Hippocampal formation (tissue), 2 donors: Measurements from ENCODE around the gene DPM2.

Experiments
- DNase-seq, 2 donors: peaks; one replicate each; lab custom pipeline; 2025; lab: John Stamatoyannopoulos, UW

Gene DPM2

DNA sequence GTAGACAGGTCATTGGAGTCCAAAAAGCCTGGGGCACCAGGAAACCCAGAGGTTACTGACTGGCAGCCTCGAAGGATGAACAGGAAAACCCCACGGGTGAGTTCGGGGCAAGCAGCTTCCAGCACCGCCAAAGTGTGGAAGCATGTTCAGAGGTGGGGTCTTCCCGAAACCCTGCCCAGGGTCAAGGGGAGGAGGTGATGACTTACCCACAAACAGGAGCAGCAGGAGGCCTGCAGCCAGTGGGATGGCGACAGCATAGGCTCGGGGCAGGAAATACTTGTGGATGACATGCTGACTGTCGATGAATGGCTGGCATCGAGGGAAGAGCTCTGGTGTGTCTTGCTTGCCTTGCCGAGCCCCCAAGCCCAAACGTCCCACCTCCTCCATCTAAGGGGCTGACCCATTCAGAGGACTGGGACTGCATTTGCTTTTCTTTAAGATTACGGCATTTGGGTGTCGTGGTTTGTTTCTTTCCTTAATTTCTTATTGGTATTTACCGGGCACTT lies 1.3 kb downstream of the DPM2 start:
- DNase-seq, result no peak

DNA sequence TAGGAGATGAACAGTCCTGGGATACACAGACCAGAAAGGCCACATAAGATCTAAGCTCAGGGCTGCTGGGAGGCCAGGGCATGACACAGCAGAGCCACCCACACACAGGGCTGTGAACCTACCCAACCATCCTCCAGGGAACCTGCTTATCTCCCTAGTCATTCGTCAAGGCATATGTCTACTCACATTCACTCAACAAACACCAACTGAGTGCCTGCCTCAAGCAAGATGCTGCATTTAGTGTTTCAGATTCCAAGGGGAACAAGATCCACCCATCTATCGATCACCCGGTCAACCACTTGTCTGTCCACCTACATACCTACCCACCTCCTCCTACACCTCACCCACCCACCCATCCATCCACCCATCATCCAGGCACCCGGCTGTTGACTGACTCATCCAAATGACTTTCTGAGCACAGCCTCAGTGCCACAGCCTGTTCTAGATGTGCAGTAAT lies 1.9 kb downstream of the DPM2 start:
- no peak for DNase-seq

DNA sequence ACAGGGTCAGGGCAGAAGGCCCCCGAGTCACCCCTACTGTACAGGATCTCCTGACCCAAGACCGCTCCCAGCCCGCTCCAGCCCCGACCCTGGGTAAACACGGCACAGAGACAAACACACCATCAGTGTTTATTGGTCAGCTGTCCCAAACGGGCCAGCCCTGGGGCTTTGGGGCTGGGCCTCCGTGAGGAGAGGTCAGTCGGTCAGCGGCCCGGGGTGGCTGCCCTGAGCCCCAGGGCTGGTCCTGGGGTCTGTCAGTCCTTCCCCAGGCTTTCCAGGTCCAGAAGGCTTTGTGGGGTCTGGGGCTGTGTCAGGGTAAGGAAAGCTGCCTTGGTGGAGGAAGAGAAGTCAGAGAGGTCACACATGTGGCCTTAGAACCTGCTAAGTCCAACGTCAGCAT lies 2.7 kb downstream of the DPM2 start:
- no peak for DNase-seq

DNA sequence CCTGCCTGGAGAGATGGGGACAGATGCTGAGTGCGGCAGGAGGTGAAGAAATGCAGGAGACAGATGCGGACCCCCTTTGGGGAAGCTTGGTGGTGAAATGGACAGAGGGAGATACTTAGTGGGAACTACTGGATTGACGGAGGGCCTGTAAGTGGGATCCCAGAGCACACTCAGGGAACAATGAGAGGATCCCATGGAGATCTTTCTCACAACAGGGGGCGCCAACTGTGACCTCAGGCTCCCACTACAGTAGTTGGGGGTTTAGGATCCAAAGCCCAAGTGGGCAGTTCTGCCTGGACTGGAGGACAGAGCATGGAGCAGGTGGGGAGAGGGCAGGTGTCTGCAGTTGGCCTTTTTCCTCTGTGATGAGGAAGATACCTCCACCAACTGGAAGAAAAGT lies 3.4 kb downstream of the DPM2 start:
- no peak for DNase-seq

DNA sequence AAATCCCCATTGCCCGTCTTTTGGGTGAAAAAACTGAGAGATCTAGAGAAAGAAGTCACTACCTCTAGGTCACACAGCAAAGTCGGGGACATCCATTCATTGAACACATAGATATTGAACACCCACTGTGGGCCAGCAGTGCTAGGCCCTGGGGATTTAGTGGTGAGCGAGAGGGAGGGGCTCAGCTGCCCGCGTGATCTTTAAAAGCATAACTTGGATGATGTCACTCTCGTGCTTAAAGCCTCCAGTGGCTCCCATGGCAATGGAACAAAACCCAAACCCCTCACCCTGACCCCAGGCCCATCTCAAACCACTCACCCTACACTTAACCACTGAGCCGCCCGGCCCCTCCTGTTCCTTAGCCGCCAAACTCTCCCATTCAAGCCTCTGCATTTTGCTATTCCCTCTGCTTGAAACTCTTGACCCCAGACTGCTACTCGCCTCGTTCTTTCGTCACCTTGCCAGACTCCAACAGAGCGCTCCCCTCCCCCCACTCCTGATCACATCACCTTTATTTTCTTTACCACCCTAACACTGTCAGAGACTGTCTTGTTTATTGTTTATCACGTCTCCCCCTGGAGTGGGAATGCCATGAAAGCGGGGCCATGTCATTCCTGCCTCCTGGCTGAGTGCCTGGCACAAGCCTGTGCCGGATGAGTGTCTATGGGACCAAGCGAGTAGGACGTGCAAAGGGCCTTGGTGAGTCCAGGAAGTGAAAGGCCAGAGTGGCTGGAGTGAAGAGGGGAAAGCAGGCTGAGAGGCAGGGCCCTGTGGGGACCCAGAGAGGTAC lies 6.4 kb downstream of the DPM2 start:
- DNase-seq, result no peak

DNA sequence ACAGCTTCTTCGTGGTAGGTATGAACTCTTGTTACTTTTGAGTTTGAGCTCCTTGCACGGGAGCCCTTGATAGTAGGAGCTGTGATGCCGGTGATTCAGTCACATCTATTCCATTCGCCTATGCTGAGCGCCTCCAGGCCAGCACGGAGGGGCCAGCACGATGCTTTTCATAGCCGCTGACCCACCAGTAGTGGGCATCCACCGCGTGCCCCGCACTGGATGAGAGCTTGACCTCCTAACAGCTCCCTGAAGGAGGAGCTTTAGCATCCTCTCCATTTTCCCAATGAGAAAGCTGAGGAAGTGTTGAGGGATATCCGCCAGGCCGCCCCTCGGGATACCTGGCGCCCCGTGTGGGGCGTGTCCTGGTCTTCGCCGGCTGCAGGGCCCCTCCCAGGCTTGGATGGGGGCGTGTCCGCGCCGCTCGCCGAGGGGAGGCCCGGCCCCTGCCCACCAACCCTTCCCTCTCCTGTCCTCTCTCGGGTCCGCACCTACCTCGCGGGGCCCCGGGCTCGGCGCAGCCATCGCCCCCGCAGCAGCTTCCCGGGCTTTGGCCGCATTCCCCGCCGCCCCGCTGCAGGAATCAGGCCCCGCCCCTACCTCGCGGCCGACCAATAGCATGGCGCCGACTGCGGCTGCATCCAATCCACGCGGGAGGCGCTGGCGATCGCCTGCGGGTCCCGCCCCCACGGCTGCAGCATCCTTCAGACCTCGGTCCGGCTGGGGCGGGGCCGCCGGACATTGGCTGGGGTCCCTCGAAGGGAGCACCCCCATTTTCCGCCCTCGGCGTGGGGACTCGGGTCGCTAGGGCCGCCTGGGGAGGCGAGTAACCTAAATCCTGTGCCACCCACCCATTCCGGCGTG lies 7.2 kb downstream of the DPM2 start, which contains the start of gene PIP5KL1:
Gene PIP5KL1, minus strand, starts transcription at position 547 of the 861 bp plus-strand sequence. Its CDS starts 25 bp downstream, at position 522.
- DNase-seq, result peak; percentile 58 to 74

DNA sequence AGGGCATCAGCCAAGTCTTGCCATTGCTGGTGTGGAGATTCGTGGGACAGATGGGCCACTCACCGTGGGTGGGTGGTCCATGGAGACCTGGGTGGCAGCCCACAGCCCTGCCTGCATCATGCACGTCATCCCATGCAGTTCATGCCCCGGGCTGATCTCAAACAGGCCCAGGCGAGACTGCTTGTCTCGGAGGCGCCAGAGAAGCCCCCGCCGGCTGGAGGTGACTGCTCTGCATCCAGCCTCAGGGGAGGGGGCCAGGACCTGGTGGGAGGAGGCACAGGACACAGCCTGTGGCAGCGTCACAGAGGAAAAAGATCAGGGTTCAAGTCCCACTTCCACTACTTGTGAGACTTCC lies 8.1 kb downstream of the DPM2 start:
- DNase-seq, result no peak

DNA sequence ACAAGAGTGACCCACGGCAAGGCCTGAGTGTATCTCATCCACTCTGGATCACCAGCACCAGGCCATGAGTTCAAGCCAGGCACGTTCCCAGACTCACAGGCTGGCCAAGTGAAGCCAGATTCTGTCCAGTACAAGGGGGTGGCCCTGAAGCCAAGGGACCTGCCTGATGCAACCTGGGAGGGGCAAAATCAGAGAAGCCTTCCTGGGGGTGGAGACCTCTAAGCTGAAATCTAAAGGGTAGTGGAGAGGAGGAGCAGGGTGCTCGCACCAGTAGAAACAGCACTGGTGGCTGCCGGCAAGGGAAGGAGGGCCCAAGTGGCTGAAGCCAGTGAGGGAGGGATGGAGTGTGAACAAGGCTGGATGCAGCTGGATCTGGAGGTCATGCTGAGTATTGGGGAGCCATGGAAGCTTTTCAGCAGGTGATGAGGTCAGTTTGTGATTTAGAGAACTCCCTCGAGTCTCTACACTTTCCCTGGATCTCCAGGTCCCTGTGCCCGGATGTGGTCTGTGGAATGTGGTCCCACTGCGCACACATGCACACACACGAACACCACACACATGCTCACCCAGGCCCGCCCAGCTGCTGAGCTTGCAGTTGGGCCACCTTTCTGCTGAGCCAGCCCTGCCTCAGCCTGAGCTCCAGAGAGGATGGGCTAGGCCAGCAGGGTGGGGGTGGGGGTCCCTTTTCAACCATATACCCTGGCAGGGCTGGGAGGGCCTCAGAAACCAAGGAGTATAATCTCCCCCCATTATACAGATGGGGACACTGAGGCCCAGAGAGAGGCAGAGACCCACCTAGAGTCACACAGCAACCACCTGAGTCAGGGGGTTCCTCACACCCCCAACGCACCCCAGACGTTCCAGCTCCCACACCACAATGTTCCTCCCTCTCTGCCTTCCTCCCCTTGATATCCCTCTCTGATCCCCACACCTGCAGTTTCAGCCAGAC lies 8.7 kb downstream of the DPM2 start:
- no peak for DNase-seq

DNA sequence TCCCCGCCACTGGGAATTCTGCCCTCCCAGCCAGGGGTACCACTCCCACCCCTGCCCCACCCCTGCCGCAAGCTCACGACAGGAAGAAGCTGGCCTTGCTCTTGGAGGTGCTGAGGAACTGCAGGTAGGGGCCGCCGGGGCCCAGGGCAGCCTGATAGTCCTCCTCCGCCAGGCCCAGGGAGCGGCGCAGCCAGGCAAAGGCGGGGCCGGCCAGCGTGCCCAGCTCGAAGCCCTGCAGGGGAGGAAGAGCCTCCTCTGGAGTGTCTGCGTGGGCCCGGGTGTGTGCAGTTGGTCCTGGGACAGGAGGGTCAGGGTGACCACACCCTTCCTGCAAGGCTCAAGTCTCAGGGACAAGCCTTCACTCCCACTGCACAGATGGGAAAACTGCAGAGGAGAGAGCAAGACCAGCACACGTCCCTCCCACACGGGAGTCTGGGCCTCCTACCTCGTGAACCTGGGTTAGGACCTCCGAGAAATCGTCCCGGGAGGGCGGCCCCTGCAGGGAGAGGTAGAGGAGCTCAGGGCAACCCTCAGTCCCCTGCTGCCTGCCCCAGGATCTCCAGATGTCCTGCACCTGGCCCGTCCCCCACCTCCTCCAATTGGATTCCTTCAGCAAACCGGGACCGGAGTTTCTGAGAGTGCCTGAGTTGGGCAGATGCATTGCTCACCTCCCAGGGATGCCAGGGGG lies 9.5 kb downstream of the DPM2 start:
- no peak for DNase-seq

DNA sequence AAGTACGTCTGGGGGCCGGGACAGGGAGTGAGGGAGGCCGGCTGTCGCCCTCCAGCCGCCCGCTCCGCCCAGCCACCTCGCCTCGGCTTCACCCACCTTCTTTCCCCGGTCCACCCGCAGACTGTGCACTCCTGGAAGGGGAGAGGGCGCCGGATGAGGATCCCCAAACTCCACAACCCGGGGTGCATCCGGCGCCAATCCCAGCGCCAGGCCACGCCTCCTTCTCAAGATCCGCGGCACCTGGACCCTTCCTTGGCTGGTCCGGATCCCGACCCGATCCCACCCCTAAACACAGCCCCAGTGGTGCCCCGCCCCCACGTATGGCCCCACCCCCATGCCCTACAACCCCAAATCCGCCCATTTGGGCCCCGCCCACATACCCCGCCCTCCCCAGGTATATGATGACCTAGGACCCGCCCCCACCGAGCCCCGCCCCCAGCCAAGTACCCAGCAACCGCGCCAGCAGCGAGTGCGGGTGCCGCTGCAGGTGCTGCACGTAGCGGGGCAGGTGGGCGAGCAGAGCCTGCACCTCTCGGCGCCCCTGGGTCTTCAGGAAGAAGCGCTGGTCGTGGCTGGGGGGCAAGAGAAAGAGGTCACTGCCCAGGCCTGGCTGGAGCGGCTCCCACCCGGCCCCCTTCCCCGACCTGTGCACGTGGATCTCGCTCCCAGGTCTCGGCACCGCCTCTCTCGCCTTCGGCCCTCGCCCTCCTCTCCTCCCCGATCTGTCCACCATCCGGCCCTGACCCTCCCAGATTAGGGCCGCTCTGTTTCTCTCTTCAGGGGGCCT lies 10.3 kb downstream of the DPM2 start:
- DNase-seq, result no peak

DNA sequence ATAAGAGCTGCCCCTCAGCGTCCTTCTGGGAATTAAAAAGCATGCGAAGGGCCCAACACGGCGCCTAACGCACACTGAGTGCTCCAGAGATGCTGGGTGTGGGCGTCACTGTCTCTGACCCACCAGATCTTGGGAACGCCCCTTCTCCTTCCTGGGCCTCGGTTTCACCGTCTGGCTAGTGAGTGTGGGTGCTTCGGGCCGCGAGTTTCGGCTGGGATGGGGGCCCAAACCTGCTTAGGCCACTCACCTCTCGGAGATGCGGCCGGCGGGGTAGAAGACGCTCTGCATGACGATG lies 10.8 kb downstream of the DPM2 start:
- DNase-seq, result no peak

DNA sequence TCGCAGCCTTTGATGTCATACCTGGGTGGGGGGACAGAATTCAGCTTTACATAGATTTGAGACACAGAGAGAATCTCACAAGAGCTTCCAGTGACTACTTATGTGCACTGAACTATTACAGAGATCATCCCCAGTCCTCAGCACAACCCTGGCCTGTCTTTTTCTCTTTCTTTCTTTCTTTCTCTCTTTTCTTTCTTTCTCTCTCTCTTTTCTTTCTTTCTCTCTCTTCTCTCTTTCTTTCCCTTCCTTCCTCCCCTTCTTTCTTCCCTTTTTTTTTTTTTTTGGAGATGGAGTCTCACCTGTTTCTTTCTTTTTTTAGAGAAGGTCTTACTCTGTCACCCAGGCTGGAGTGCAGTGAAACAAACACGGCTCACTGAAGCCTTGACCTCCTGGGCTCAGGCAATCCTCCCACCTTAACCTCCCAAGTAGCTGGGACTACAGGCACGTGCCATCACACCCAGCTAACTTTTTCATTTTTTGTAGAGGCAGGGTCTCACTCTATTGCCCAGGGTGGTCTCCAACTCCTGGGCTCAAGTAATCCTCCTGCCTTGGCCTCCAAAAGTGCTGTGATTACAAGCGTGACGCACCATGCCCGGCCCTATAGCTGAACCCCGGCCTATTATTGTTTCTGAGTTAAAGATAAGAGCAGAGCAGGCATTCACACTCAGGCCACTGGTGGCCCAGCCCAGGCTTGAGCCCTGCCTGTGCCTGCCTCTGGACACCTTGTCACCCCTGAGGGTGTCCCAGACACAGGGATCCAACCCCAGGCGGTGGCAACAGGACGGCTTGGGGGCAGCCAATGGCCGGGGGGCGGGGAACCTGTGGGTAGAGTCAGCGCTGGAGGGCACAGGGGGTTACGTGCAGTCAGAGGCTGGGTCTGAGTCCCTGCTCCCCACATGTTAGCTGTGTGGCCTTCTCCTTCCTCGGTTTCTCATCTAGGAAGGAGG lies 11.4 kb downstream of the DPM2 start:
- DNase-seq, result no peak

DNA sequence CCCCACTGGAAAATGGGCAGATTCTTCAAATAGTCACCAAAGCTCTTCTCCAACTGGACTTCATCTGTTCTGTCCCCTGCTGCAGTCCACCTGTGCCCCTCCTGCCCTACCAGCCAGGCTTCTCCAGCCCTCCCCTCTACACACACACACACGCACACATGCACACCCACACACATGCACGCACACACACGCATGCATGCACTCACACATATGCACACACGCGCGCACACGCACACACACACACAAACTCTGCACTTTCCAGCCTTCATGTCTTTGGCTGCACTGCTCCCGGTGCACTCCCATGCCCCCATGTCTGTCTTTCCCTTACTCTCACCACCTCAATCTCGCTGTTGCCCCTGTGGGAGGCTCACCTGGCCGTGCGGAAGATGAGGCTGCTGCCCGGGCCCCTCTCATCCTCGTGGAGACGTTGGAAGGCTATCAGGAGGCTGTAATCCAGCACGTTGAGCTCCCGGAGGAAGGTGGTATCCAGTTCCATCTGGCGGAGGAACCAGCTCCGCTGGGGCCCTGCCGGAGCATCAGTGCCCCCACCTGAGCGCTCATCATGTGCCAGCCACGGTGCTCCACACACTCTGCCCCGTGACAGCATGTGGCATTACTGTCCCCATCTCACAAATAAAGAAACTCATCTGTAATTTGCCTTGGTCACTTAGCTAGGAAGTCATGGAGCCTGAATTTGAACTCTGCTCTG lies 12.8 kb downstream of the DPM2 start:
- DNase-seq, result no peak

DNA sequence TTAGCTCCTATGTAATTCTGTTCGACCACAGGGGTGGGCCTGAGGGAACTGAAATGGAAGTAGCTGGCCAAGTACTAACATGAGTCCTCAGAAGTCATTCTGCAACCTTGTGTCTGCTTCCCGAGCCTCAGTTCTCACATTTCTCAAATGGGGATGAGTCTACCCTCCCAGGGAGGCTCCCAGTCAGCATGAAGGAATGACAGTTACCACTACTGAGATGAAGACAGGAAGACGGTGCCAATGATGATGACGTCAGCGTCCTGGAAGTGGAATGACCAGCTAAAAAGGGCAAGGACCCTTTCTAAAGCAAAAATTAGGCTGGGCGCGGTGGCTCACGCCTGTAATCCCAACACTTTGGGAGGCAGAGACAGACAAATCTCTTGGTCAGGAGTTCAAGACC lies 13.9 kb downstream of the DPM2 start:
- DNase-seq, result no peak

DNA sequence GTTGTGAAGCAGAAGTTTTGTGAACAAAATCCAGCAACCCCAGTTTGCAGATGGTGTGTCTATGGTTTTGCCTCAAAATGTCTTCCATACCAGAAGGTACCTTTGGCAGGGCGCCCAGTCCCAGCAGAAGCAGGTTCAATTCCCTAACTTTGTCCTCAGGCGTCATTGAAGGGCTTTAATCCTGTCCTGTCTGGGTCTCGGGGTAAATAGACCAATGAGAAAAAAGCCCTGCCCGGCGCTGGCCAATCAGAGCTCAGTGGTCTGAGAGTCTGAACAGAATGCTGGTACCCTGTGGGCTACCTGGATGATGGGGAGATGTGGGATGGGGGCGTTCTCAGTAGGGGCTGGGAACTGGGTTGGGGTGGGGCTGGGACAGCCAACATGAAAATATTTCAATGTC lies 14.6 kb downstream of the DPM2 start:
- no peak for DNase-seq

DNA sequence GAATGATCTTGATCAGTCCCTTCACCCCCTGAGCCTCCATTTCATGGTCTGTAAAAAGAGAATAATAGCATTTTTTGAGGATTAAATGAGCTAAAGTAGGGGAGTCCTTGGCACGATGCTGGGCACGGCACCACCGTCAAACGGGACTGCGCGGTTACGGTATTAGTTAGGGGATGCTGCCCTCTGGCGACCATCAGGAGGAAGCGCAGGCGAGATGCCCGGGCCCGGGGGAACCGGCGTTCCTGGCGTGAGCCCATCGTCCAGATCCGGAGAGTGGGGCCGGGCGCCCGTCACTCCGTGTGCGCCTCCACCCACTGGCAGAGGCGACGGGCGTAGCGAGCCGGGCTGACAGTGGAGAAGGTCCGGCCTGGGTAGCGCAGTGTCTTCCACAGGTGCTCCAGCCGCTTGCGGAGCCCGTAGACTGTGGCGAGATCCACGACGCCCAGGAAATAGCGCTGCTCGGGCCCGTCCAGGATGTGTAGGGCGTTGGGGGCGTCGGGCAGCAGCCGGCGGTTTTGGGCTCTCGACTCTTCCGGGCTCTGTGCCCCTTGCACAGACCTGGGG lies 16.0 kb downstream of the DPM2 start:
- peak in 1 of 2 donors; percentile 48 for DNase-seq

DNA sequence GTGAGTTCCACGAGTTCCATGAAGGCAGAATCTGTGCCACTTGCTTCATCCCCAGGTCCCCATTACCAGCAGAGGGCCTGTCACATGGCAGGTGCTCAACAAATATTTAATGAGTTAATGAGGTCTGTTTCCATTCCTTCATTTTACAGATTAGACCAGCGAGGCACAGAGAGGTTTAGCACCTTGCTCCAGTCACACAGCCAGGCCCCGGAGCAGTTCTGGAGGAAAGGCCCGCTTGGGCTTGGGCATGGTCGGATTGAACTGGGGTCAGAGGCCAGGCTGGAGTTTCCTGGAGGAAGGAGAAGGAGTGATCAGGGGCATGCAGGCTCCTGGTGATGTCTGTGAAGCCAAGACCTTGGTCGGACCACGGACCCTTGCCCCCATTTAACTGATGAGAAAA lies 16.9 kb downstream of the DPM2 start:
- no peak for DNase-seq

DNA sequence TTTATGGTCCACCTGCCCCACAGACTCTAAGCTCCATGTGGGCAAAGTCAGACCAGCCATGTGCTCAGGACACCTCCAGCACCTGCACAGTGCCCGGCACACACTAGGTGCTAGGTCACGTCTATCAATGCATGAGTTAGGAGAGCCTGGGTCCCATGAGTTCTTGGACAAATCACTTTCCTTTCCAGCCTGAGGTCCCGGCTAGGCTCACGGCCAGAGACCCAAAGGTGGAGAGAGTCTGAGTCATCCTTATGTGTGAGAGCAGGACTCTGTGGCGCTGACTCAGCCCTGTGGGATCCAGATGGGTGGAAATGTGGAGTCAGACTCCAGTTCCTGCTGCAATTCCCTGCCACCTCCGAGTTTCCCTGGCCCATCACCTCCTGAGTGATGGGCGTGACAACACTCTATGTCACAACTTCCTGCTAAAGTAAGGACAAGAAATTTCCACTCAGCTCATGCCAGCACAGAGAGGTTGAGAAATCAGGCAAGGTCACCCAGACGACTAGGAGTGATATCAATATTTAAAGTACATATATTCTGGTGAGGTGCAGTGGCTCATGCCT lies 18.3 kb downstream of the DPM2 start:
- DNase-seq, result no peak
